ENCODE measurements around the gene NHS.

NHS gene

DNA sequence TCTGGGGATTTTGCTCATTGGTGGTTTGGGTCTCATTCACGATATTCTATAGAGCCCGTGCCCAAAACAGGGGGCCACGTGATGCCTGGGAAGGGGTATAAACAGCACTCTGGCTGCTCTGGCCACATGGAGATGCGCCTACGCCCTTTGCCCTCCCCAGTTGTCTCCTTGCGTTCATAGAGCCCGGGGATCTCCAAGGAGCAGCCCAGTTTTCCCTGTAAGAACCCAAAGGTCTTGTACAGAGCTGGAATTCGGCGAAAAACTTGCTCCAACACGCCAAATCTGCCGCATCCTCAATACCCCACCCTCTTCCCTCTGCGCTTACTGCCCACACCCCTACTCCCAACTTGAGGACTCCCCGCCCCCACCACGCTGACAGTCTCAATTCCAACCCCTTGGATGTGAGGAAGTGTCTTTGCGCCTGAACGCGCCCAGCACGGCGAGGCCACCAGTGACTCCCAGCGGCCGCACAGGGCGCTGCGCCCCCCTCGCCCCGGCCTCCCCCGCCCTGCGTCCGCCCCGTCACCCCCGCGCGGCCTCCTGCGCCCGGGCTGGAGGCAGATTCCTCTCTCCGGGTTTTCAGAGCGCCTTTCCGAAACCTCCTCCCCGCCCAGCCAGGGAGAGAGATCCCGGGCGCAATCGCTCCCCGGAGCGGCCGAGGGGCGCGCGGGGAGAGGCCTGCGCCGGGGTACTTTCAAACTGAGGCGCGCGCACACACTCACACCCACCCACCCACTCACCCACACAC is at the start of gene NHS:
Gene NHS, plus strand, starts transcription at position 582 of the 748 bp plus-strand sequence. CDS start 558 bp downstream, outside the sequence.
- no peak for DNase-seq (ENCODE audit: low read depth in 2 of 2)

GRCh38 chrX:17328837-17329236 is 46.2 kb upstream of the NHS start:
- no peak for DNase-seq (ENCODE audit: low read depth in 2 of 2)

DNA sequence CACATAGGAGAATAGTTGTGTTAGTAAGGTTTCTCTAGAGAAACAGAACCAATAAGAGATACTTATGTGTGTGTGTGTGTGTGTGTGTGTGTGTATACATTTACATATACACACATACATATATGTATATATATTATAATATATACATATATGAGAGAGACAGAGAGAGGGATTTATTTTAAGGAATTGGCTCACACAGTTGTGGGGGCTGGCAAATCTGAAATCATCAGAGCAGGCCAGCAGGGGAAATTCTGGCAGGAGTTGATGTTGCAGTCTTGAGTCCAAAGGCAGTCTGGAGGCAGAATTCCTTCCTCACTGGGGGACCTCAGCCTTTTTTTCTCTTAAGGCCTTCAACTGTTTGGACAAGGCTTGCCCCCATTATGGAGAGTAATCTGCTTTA is 38.6 kb upstream of the NHS start:
- no peak for DNase-seq (ENCODE audit: low read depth in 2 of 2)

GRCh38 chrX:17355976-17356375 is 19.0 kb upstream of the NHS start:
- no peak for DNase-seq (ENCODE audit: low read depth in 2 of 2)

- no peak for DNase-seq (ENCODE audit: low read depth in 2 of 2)
Measured at GRCh38 chrX:17359500-17359899, 15.5 kb upstream of the NHS start.

DNA sequence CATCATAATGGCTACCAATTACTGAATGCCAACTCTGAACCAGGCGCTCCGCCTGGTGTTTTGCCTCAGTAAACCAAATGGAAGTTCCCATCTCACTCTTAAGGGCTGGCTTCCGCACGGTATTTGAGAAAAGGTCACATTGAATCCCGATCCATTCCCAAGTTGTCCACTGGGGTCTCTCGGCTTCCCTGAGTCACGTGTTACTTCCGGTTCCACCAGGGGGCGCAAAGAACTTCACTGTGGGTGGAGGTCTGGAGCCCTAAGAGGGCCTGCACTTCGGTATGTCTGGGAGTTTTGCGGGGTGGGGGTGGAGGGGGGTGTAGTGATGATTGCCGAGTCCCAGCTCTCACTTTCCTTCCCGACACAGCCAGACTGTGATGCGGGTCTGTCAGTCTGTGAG is 13.4 kb upstream of the NHS start:
- no peak for DNase-seq (ENCODE audit: low read depth in 2 of 2)

GRCh38 chrX:17368002-17368401 is 7.0 kb upstream of the NHS start:
- DNase-seq (ENCODE audit: low read depth in 2 of 2): no peak

- DNase-seq (ENCODE audit: low read depth in 2 of 2): no peak
Measured at GRCh38 chrX:17369309-17369708, 5.7 kb upstream of the NHS start.

DNA sequence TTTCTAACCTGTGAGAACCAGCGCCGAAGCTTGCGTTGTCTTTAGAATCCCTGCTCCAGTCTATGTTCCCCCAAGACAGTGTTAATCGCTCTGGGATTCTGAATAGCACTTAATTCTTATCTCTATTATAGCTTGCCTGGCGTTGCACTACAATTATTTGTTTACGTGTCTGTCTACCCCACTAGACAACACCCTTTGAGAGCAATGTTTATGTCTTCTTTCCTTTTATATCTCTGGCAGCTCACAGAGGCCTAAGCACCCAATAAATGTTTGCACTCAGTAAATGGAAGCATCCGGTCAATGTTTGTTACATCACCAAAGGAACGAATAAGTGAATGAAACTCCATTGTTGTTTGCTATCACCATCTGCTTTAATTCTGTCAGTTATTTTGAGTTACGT is 4.8 kb upstream of the NHS start:
- no peak for DNase-seq (ENCODE audit: low read depth in 2 of 2)

- DNase-seq (ENCODE audit: low read depth in 2 of 2): no peak
Measured at GRCh38 chrX:17372052-17372451, 2.9 kb upstream of the NHS start.

- no peak for DNase-seq (ENCODE audit: low read depth in 2 of 2)
Measured at GRCh38 chrX:17373337-17373736, 1.7 kb upstream of the NHS start.

GRCh38 chrX:17375367-17375636 is 302 bp downstream of the NHS start:
- no peak for DNase-seq (ENCODE audit: low read depth in 2 of 2)

DNA sequence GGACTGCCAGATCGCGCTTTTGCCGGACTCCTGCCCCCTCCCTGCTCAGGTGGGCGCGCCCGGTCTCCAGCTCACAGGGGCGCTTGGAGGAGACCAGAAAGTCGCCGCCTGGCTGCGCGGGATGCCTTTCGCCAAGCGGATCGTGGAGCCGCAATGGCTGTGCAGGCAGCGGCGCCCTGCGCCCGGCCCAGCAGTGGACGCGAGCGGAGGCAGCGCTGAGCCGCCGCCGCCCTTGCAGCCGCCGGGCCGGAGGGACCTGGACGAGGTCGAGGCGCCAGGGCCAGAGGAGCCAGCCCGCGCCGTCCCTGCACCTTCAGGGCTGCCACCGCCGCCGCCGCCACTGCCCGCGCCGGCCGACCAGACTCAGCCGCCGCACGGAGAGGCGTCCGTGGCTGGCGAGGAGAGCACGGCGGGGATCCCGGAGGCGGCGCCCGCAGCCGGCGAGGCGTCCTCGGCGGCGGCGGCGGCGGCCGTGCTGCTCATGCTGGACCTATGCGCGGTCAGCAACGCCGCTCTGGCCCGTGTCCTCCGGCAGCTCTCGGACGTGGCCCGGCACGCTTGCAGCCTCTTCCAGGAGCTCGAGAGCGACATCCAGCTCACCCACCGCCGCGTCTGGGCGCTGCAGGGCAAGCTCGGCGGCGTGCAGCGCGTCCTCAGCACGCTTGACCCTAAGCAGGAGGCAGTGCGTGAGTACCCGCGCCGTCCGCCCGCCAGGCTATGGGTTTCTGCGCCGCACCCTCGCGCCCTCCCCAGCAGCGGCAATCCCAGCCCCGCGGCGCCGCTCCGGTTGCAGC is 834 bp downstream of the NHS start:
- DNase-seq (ENCODE audit: low read depth in 2 of 2): no peak

DNA sequence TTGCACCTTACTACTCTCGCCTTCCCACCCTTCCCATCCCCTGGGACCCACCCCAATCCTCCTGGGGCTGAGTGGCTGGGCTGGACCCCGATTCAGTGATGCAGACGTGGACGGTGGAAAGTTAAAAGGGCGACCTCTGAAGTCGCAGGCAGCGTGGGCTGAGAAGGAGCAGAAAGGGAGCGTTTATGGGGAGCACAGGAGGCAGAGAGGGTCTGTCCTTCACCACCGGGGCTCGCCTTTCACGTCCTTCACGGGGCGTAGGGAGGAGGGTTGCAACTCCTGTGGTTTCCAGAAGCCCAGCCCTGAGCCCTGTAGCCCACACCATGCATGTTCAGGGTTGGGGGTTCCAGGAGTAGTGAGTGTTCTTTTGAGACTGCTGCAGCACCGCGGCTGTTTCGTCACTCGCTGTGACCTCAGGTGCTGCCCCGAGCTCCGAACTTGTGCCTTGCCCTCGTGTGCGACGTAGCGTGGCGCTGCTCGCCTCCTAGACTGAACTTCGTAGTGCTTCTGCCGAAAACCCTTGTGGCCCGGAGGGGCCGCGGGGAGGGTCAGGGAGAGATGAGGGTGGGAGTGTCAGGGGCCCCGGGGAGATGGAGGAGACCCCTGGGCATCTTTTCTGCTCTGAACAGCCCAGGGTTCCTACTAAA is 1.6 kb downstream of the NHS start:
- DNase-seq (ENCODE audit: low read depth in 2 of 2): no peak

DNA sequence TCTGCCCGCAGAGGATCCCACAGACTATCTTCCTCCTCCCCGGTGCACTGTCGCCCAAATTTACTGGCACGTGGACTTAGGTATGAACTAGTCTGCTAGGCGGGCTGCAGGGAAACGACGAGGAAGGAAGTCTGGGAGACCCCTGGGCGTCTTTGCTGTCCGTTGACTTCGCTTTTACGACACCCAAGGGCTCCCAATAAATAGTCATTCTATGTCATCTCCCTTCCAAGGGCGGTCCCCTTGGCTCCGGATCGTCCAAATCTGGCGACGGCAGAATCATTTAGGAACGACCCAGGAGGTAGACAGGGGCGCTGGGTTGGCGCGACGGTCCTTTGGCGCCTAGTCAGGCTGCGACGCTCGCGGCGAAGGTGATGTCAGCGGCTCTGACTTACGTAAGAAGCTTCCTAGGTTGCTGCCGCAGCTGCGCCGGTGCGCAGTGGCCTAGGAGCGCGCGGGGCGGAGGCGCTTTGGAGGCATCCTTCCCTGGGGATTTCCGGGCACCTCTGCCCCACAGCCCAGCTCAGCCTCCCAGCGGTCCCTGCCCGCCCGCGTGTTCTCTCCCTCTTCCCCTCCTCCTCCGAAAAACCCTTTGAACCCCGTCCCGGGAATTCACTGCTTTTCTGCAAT is 2.2 kb downstream of the NHS start:
- no peak for DNase-seq (ENCODE audit: low read depth in 2 of 2)

GRCh38 chrX:17377795-17378194 is 2.8 kb downstream of the NHS start:
- DNase-seq (ENCODE audit: low read depth in 2 of 2): no peak

- DNase-seq (ENCODE audit: low read depth in 2 of 2): no peak
Measured at GRCh38 chrX:17380221-17380620, 5.2 kb downstream of the NHS start.

- no peak for DNase-seq (ENCODE audit: low read depth in 2 of 2)
Measured at GRCh38 chrX:17390419-17390850, 15.4 kb downstream of the NHS start.

DNA sequence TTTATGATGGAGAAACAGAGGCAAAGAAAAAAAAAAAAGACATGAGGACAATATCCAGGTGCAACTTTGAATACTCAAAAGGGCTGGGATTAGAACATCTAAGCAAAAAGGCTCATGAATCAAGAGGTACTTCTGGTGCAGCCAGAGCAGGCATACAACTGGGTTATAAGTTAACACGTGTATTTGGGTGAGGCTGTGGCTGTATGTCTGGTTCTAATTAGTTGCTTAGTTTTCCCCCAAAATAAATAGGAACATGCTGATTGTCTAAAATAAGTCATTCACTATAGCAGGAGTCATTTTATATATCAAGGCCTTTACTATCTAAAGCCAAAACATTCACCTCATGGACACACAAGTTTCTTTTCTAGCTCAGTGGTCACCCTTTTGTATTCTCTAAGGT is 20.2 kb downstream of the NHS start:
- no peak for DNase-seq (ENCODE audit: low read depth in 2 of 2)

DNA sequence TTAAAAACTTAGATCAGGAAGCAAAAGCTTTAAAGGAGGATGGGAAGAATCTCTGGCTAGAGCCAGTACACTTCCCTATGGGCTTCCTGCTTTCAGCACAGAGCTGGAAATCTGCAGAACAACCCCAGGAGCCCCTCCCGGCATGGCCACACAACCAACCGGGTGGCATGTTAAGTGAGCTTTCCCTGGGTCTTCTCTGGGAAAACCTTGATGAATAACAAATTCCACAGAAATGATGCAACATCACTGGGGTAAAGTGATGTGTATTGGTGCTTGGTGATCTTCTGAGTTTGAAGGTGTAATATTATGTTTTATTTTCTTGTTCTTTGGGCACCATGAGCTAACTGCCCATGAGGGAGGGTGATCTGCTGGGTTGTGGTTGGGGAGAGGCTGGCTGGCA is 22.1 kb downstream of the NHS start:
- DNase-seq (ENCODE audit: low read depth in 2 of 2): no peak

GRCh38 chrX:17403189-17403691 is 28.2 kb downstream of the NHS start:
- no peak for DNase-seq (ENCODE audit: low read depth in 2 of 2)

DNA sequence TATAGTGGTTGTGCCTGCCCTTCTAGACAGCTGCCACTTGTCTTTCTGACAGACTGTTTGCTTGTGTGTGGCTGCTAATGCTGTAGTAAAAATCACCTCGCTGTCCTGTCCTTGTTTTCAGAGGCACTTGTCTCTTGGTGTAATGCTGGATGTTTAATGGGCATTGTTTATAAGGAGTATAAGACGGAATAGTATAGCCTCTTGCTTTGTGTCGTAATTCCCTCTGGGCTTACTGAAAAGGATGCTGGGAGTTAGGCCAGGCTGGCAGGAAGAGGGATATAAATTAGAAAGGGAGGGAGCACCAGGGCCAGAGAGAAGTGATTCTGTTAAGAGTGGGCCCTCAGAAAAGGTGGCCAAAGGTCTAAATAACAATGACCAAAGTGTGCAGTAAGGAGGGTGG is 29.0 kb downstream of the NHS start:
- DNase-seq (ENCODE audit: low read depth in 2 of 2): no peak
